Mucosa of descending colon (tissue), 3 donors: ENCODE data around the gene RNF10. TPM values are rescaled to one million over a fixed set of nuclear protein-coding genes. Genes with fewer than 3 reads are reported as not detected.

Source experiments
- ATAC-seq: fragments of 200-7000 bp; cut with Tn5 transposase; one replicate; pipeline ENCODE4 v1.9.1; 2020; ENCODE audit warnings: mild to moderate bottlenecking, moderate library complexity
- DNase-seq, 3 donors: peaks; one replicate each; pipeline ENCODE4 v3.0.0-alpha.2; 2020
- H3K36me3 ChIP-seq: fragments of 200-600 bp; one replicate; pipeline ENCODE4 v1.8.0; 2021; ENCODE audit warnings: low read depth, mild to moderate bottlenecking
- H3K4me1 ChIP-seq: fragments of 200-600 bp; one replicate; pipeline ENCODE4 v1.8.0; 2021; ENCODE audit warnings: low read depth, mild to moderate bottlenecking
- H3K4me3 ChIP-seq: fragments of 200-600 bp; one replicate; pipeline ENCODE4 v1.8.0; 2021; ENCODE audit warnings: mild to moderate bottlenecking
- H3K9me3 ChIP-seq: fragments of 200-600 bp; one replicate; pipeline ENCODE4 v1.8.0; 2021; ENCODE audit warnings: mild to moderate bottlenecking
- CTCF ChIP-seq: fragments of 200-600 bp; IDR thresholded peaks from one replicate; pipeline ENCODE4 v1.8.0; 2022; ENCODE audit warnings: antibody characterized with exemption, mild to moderate bottlenecking
- intact Hi-C, 2 donors: fragments of 100-400 bp; cut with DNase I in 1 of 2; cut with micrococcal nuclease in 1 of 2; formaldehyde crosslinking; loops; one replicate each; pipeline versions ENCODE4 v1.11.0 to v1.11.1; 2022; cut with DNase I, micrococcal nuclease
- total RNA-seq, 3 donors: library from RNA; stranded (reverse); fragmentation: NEBNext Ultra II Directional in 2 of 3; extraction: Animal tissue kit (Norgen Biotek cat#: 25700) in 2 of 3; gene quantifications; one replicate each; pipeline versions ENCODE4 v1.2.1 to v1.2.4, GENCODE V29; 2021 to 2023
- donor health status: DM: no; HTN: no; CAD: no; lungs with moderate emphysema.
- donor health status: DM: no; HTN: no; CAD: no.
- donor health status: DM: no; HTN: yes; CAD: no.

The RNF10 gene
- total RNA-seq, 3 donors from 2014 or later: 158 to 300 (median 237) TPM

- intact Hi-C loops: no loop called here
- ATAC-seq: no peak
- H3K36me3 ChIP-seq: no peaks in the 10 kb centered on the region
- no peak for DNase-seq
- TF ChIP-seq CTCF: no peak
- H3K4me3 ChIP-seq: no peak overlapping the region
- H3K9me3 ChIP-seq: no peaks in the 10 kb centered on the region
- H3K4me1 ChIP-seq: peaks cover 27% of the 10 kb centered on the region
Measured at GRCh38 chr12:120532701-120533238, 1.4 kb upstream of the RNF10 start.

GRCh38 chr12:120534703-120535655 lies 823 bp downstream of the RNF10 start:
- Histone ChIP-seq H3K4me1 (peaks cover 41% of the 10 kb centered on the region), H3K4me3 (peak overlapping the region; percentile 99), H3K36me3 (no peaks in the 10 kb centered on the region), H3K9me3 (no peaks in the 10 kb centered on the region)
- intact Hi-C loops: loop anchor here in 1 of 2 donors (5.0 kb wide), 1 partner anchor 38 kb away; the partner anchor contains the start of gene DYNLL1
- peak; percentile 59 for ATAC-seq
- peak; percentile 58 to 75 (median 74) for DNase-seq
- TF ChIP-seq CTCF: no peak

- intact Hi-C loops: loop anchor here in 1 of 2 donors (5.0 kb wide), 1 partner anchor 39 kb away; the partner anchor contains the start of gene DYNLL1
- H3K9me3 ChIP-seq: no peaks in the 10 kb centered on the region
- DNase-seq: peak in 1 of 3 donors; percentile 54
- ATAC-seq: peak; percentile 25
- H3K4me1 ChIP-seq: peaks cover 52% of the 10 kb centered on the region
- TF ChIP-seq CTCF: no peak
- no peak overlapping the region for H3K4me3 ChIP-seq
- no peaks in the 10 kb centered on the region for H3K36me3 ChIP-seq
Measured at GRCh38 chr12:120536064-120536791, 2.1 kb downstream of the RNF10 start.

DNA sequence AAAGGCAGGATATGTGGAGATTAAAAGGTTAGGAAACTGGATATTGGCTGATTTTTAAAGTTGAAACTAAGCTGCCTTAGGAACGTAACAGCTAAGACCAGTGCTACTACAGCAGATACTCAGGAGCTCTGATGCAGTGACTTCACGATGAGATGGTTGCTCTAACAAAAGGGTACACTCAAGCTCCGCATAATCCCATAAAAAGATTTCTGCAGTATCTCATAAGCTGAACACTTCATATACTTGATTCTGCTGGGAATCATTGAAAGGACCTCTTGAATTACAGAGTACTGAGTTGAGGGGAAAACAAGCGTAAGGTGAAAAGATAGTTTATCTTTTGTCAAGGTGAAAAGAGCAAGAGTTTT lies 3.7 kb downstream of the RNF10 start:
- Histone ChIP-seq H3K4me3 (no peak overlapping the region), H3K4me1 (peaks cover 55% of the 10 kb centered on the region), H3K9me3 (no peaks in the 10 kb centered on the region), H3K36me3 (no peaks in the 10 kb centered on the region)
- no peak for TF ChIP-seq CTCF
- no peak for DNase-seq
- no peak for ATAC-seq
- intact Hi-C loops: loop anchor here in 1 of 2 donors (5.0 kb wide), 1 partner anchor 41 kb away; the partner anchor contains the start of gene DYNLL1
